Dermis blood vessel endothelial cell (primary cell): ENCODE data around the gene UNC45A. TPM values are rescaled to one million over a fixed set of nuclear protein-coding genes. Genes with fewer than 3 reads are reported as not detected.

Experiments
- DNase-seq: peaks from one replicate; pipeline ENCODE4 v3.0.0; 2010
- total RNA-seq: library from RNA; depleted of rRNA; stranded (reverse); fragments of >200 nt; gene quantifications from 2 replicates; pipeline ENCODE4 v1.2.3, GENCODE V29; 2014

UNC45A gene
- total RNA-seq, 1 donor from 2014 or later = 128 TPM

- DNase-seq = no peak
Observed at GRCh38 chr15:90945091-90945490, 10.0 kb downstream of the UNC45A start.

DNA sequence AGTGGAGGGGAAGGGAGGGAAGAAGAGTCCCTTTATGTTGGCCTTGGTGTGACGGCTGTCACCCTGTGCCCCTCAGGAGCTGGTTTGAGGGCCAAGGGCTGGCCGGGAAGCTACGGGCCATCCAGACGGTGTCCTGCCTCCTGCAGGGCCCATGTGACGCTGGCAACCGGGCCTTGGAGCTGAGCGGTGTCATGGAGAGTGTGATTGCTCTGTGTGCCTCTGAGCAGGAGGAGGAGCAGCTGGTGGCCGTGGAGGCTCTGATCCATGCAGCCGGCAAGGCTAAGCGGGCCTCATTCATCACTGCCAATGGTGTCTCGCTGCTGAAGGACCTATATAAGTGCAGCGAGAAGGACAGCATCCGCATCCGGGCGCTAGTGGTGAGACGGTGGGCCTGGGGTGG, 11.5 kb downstream of the UNC45A start:
- DNase-seq = no peak

DNA sequence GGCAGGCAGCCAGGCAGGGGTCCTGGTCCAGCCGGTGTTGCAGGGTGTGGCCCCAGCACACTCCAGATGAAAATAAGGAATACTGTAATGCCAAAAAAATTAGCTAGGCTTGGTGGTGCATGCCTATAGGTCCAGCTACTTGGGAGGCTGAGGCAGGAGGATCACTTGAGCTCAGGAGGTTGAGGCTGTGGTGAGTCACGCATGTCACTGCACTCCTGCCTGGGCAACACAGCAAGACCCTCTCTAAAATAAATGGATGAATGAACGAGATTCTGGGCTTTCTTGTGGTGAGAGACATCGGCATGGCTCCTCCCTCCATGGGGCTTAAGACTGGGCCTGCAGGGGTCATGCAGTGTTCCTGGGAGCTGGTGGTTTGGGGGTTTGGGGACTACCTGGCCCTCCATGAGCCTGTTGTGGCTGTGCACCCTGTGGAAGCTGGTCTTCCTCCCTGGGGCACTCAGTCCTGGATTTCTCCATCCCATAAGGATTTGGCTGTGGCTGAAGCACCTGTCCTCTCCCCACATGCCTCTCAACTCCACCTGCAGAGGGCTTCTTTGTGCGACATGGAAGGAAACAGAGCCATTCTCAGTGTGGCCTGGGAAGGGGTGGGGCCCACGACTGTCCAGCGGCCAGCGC, 12.0 kb downstream of the UNC45A start:
- no peak for DNase-seq

GRCh38 chr15:90947577-90948357, 12.7 kb downstream of the UNC45A start:
- DNase-seq = no peak

GRCh38 chr15:90948506-90948905, 13.4 kb downstream of the UNC45A start:
- DNase-seq = no peak

GRCh38 chr15:90949979-90950675, 15.0 kb downstream of the UNC45A start:
- no peak for DNase-seq

DNA sequence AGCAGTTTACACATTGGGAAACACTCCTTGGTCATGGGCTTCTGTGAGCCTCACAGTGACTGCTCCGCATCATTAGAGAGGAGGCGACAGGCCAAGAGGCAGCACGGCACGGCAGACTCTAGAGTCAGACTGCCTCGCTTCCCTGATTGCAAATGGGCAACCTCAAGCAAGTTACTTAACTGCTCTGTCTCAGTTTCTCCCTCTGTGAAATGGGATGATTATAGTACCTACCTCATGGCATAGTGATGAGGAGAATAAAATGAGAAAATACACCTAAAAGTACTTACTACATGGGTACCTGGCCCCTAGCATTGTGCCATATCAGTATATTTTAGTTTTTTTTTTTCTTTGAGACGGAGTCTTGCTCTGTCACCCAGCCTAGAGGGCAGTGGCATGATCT, 15.6 kb downstream of the UNC45A start:
- DNase-seq = no peak

DNA sequence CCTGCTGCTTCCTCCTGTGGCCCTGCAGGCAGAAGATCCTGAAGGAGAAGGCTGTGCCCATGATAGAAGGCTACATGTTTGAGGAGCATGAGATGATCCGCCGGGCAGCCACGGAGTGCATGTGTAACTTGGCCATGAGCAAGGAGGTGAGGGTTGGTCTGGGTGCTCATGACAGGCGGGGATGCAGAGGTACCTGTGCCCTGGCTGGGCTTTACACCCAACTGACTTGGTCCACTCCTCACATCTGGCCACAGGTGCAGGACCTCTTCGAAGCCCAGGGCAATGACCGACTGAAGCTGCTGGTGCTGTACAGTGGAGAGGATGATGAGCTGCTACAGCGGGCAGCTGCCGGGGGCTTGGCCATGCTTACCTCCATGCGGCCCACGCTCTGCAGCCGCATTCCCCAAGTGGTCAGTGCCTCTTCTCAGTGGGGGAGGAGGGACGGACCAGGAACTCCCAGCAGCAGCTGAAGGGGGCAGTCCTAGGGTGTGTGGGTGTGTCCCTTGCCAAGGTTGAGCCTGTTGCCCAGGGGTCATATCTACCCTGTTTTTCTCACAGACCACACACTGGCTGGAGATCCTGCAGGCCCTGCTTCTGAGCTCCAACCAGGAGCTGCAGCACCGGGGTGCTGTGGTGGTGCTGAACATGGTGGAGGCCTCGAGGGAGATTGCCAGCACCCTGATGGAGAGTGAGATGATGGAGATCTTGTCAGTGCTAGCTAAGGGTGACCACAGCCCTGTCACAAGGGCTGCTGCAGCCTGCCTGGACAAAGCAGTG, 18.0 kb downstream of the UNC45A start:
- DNase-seq = no peak

DNA sequence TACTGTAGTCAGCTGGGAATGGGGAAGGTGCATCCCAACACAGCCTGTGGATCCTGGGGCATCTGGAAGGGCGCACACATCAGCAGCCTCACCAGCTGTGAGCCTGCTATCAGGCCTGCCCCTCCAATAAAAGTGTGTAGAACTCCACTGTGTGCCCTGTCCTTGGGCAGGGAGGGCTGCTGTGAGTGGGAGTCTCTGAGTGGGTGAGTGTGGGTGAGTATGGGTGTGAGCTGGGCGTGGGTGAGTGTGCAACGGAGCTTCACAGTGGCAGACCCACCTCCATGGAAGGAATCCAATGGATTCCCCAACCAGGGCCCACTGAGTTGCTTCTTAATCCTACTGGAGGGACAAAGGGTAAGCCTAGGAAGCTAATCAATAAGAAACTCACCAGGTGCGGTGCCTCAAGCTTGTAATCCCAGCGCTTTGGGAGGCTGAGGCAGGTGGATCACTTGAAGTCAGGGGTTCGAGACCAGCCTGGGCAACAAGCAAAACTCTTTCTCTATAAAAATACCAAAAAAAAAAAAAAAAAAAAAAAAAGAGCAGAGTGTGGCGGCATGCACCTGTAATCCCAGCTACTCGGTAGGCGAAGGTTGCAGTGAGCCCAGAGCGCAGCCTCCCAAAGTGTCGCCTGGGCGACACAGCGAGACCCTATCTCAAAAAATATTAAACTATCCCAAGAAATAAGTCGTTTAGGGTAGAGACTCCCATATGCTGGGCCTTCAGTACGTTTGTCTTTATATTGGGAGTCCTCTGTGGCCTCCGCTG, 19.0 kb downstream of the UNC45A start:
- DNase-seq = no peak

GRCh38 chr15:90954712-90955623, 19.9 kb downstream of the UNC45A start, which contains the start of gene RCCD1:
Gene RCCD1 (plus strand): TSS chr15:90954884. CDS start chr15:90956735, 1,851 bp downstream.
- DNase-seq = peak; percentile 96

DNA sequence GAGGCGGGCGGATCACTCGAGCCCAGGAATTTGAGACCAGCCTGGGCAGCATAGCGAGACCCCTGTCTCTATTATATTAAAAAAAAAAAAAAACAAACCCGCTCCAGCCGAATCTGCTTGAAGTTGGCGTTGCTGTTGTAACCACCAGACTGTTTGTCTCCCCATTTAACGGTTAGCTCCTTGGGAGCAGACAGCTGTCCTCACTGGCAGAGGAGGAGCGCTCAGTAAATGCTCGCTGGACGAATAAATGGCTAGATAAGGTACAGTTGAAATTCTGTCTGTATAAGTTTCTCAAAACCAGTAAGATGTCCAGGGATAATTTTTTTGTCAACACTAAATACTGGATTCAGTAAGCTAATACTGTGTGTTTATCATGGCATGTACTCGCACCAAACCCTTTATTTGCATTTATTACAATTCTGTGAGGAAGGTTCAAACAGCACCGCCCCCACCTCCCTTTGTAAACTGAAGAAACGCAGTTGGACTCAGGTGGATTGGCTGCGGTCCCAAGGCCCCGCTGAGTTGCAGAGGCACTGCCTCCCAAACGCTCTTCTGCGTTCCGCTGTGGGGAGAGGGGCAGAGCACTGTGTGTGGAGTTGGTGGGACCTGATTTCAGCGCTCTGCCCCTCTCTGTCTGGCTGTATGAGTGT, 20.7 kb downstream of the UNC45A start:
- no peak for DNase-seq

DNA sequence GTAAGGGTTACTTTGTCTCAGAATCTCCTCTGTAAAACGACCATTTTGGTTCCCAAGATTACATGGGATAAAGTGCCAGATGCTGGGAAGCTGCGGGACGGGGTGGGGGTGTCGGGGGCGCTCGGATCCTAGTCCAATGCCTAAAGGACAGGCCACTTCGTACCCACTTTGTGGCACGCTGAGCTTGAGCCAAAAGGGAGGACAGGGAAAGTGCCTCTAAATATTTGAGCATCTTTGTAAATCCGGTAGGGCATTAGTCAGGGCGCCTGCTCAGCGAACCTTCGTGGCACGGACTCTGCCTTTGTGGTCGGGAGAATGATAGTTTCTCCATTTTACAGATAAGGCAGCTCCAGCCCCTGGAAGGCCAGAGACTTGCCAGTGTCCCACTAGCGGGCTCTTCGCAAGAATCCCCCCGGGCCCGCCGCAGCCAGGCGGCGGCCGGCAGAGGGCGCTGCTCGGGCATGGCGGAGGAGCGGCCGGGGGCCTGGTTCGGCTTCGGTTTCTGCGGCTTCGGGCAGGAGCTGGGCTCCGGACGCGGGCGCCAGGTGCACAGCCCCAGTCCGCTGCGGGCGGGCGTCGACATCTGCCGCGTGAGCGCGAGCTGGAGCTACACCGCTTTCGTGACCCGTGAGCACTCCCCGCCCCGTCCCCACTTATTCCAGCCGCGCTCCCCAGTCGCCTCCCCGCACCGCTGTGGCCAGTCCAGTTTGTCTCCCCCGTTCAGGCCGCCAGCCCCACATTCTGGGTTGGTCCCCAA, 21.4 kb downstream of the UNC45A start:
- peak; percentile 88 for DNase-seq

DNA sequence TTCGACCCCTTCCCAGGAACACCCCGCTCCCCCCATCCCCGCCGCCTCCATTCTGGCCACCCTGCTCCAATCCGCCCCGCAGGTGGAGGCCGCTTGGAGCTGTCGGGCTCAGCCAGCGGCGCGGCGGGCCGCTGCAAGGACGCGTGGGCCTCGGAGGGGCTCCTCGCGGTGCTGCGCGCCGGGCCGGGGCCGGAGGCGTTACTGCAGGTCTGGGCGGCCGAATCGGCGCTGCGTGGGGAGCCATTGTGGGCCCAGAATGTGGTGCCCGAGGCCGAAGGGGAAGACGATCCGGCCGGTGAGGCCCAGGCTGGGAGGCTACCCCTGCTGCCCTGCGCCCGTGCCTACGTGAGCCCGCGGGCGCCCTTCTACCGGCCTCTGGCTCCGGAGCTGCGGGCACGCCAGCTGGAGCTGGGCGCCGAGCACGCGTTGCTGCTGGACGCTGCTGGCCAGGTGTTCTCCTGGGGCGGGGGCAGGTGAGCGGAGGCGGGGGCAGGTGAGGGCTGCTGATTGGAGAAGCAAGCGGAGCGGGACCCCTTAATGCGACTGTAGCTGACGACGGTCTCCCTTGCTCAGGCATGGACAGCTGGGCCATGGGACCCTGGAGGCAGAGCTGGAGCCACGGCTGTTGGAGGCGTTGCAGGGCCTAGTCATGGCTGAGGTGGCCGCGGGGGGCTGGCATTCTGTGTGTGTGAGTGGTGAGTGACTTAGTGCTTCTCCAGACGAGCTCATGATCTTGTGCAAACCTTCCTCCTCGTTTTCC, 22.1 kb downstream of the UNC45A start:
- peak; percentile 60 for DNase-seq

DNA sequence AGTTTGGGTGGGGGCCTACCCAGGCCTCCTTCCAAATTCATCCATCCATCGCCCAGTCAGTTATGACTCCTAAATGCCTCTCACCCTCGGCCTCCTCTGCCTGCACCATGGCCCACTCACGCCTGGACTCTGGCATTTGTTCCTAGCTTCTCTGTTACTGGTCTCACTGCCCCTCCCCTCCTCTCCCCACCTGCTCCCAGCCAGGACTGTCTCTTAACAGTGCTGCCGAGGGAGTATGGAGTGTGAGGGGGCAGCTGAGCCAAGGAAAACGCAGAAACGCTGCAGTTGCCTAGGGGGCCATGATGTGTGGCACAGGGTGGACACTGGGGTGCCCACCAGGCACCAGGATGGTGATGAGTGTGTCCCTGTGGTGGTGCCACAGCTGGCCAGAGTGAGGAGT, 22.7 kb downstream of the UNC45A start:
- DNase-seq = no peak

GRCh38 chr15:90959028-90959595, 24.0 kb downstream of the UNC45A start:
- DNase-seq = no peak

DNA sequence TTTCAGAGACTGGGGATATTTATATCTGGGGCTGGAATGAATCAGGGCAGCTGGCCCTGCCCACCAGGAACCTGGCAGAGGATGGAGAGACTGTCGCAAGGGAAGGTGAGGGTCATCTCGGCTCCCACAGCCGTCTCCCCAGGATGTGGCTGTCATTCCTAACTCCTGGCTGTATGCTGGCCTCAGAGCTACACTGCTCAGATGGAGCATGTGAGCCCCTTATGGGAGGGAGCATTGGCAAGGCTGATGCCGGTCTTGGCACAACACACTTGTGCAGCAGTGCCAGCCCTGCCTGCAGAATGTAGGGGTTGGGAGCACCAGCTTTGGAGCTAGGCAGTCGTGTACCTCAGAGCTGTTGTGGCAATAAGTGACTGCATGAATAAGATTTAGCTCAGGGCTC, 24.8 kb downstream of the UNC45A start:
- DNase-seq = no peak

DNA sequence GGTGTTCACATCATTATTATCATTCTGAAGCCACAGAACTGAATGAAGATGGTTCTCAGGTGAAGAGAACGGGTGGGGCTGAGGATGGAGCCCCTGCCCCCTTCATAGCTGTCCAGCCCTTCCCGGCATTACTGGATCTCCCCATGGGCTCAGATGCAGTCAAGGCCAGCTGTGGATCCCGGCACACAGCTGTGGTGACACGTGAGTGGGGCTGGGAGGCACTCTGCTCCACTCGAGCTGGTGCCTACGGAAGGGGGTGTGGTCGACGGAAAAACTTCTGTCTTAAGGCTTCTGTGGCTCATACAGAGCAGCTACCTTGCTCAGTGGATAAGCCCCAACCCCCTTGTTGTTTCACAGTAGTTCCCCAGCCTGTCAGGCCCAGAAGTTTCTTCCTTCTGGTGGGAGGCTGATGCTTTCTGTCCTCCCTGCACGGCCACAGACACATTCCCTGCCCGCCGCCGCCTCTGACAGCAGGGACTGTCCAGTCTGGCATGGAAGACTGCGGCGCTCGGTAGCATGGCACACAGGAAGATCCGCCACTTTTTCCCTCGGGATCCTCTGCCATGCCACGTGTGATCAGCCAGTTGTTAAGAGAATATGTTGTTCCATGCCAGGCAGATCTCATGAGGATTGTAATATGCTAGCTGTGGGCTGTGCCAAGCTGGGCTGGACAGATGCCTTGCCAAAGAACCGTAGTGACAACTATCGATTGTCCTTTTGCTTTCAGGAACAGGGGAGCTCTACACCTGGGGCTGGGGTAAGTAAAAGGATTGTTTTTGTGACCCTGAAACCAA, 25.4 kb downstream of the UNC45A start:
- no peak for DNase-seq

DNA sequence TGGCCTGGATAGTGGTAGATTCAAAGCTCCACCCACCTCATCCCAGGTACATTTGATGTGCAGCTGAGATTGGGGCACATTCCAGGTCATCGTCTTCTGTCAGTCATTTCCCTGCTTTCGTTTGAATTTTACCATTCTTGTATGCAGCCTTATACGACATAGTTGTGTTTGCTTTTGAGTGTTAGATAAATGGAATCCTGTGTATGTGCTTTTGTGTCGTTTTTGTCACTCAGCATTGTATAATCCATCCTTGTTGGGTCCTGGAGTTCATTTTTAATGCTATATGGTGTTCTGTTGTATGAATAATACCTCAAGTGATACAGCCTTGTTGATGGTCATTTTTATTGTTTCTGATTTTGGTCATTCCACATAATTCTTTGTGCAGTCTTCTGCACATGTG, 26.9 kb downstream of the UNC45A start:
- DNase-seq = no peak
